Ammon's horn (tissue), 1 donor: ENCODE results near the gene PIGBOS1.
"Not testable (repeated sequence)": the region's sequence is repeated elsewhere in the genome, so short reads cannot be mapped to it uniquely, and the experiment has no call there.

Source experiments
- DNase-seq: peaks from one replicate; pipeline ENCODE4 v3.0.0-alpha.2; 2016; ENCODE audit warnings: low spot score

Gene PIGBOS1

DNA sequence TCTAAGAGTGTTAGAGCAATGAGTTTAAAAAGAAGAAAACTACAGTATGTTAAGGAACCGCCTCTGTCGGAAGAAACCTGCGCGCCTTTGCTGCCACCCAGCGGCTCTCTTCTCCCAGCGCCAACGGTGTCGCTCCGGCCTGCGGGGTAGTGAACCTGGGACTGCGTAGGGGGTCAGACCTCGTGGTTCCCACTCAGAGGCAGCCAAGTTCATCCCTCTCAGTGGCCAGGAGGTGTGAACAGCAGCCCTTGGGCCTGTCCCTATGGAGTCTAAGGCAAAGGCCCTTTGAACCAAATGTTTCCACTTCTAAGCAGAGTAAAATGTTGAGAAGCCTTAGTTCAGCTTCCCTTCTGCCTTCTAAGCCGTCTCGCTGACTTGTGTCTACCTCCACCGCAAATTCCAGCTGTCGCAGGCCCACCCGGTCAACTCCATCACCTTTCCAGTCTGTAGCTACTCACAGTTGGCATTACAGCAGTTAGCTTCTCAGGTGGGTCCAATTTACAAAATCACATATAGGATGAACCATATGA is 28.3 kb downstream of the PIGBOS1 start:
- peak; percentile 84 for DNase-seq

DNA sequence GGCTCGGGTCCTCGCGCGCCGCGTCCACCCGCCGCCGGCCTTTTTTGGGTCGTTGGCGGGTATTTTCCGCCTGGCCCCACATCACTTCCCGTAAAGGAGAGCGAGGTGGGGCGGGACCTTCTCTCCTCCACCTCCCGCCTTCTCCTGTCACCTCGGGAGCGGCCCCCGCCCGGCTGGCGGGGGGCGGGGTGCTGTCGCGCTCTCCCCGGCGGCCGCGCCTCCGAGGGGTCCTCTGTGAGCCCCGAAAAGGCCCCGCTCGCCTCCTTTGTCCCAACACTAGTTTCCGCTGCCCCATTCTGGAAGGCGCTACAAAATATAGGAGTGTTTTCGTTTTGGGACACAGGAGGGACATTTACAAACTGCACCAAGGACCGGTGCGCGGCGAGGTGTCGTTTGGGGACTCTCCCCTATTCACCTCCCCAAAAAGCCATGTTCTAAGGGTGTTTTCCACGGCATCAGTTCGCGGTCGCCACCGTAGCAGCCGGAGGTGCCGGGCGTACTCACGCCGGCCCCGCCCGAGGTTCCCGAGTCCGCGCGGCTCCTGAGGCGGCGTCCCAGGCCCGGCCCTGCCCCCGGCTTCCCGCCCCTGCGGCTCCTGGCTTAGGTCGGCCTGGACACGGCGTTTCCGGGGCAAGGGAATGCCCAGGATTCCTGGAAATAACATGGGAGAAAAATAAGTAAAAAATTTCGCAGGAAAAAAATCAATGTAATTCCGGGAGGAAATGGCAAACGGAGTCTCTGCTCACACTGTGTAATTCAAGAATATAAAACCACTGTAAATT is 29.0 kb downstream of the PIGBOS1 start, which contains the start of gene RAB27A:
Gene RAB27A, minus strand, starts transcription at position 68 of the 782 bp plus-strand sequence. CDS start 54,879 bp downstream, outside the sequence.
- peak; percentile 23 for DNase-seq

DNA sequence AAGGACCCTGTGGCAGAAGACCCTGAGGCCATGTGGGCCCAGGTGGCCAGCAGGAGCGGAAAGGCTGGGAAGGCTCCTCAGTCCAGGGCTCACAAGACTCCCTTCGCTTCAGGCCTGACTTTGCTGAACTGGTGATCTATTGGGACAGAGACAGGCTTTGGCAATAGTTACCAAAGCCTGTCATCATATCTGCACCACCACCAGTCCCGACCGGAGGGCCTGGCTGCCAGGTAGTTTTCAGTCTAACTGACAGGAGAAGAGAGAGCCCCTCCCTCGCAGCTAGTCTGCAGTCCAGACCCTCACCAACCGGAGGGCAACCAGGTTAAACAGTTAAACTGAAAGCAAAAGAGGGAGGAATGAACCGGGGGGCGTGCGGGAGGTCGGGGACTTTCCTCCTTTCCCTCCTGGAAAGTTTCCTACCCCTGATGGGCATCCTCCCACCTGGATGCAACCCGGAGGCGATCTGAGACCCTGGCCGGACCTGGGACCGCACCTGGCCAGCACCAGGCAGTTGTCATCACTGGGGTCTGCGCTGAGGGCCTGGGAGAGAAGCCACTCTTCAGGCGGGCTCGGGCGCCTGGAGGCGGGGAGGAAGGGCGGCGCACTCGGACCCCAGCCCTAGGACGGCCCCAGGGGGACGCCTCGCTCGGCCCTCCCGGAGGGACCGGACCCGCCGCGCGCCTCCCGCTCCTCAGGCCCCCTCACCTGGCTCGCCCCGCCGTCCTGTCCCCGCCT is 29.7 kb downstream of the PIGBOS1 start:
- no peak for DNase-seq

DNA sequence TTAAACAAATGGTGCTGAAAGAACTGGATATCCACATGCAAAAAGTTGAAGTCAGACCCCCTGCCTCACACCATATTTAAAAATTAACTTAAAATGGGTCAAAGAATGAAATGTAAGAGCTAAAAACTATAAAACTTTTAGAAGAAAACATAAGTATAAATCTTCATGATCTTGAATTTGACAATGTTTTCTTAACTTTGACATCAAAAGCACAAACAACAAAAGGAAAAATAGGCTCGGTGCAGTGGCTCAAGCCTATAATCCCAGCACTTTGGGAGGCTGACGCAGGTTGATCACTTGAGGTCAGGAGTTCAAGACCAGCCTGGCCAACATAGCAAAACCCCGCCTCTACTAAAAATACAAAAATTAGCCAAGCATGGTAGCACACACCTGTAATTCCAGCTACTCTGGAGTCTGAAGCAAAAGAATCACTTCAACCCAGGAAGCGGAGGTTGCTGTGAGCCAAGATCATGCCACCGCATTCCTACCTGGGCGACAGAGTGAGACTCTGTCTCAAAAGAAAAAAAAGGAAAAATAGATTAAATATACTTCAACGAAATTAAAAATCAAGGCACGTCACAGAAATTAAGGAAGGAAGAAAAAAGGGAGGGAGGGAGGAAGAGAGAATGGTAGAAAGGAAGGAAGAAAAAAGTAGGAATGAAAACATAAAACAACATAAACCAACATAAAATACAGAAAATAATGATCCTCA is 30.8 kb downstream of the PIGBOS1 start:
- no peak for DNase-seq

DNA sequence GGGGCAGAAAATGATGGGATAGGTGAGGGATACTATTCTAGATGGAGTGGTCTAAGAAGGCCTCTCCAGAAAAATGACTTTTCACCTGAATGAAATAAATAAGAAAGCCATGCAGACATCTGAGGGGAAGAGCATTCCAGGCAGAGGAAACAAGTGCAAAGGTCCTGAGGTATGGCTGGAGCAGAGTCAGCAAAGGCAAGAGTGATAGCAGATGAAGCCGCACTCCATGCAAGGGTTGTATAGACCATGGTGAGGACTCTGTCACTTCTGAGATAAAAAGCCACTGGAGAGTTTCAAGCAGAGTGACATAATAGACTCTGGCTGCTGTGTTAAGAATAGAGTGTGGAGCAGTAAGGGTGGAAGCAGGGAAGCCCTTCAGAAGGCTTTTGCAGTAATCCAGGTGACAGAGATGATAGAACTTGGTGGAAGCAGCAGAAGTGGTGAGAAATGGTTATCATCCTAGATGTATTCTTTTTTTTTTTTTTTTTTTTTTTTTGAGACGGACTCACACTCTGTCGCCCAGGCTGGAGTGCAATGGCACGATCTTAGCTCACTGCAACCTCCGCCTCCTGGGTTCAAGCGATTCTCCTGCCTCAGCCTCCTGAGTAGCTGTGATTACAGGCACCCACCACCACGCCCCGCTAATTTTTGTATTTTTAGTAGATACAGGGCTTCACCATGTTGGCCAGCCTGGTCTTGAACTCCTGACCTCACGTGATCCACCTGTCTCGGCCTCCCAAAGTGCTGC is 32.3 kb downstream of the PIGBOS1 start:
- not testable (repeated sequence) for DNase-seq

DNA sequence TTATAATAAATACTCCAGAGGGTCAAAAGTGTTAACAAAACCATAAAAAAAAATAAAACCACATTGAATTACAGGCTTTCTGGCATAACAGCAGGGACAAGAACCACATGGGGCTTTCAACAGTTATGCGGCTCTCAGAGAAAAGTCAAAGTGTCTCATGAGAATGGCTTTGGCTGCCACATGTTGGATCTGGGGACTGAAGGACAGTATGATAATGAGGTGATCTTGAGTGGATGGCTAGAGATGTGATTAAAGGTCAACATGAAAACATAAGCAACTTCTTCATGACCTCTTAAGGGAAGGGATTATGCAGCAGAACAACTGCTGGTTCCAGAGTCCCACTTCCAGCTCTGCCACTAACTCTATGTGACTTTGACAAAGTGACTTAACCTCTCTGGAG is 34.5 kb downstream of the PIGBOS1 start:
- DNase-seq: no peak

DNA sequence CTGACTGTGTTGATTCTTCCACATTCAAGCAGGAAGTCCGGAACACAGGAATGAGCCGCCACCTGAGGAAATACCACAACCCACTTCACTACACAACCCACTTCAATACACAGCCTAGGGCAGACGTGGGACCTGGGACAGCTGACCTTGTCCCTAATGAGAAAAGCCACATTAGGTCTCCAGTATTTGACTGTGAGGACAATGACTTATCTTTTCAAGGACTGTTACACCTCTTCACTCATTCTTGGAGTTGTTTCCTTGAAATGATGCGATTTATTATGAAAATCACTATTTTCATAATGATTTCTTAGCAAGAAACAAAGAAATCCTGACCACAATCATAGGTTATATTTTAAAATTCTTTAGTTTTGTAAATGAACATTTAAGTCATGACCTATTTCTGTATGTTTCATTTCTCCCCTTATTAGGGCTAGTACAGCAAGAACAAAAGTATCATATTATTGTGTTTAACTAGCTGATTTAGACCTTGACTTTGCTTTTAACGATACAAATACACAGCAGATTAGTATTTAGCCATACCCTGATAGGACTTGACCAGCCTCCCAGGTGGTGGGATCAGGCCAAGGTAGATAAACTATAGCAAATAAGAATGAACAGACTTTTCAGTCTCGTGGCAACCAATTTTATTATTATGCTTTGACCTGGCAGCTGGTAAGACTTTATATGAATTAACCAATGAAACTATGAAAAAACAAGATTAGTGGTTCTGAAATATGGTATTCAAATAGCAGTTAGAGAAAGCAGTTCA is 35.4 kb downstream of the PIGBOS1 start:
- no peak for DNase-seq

DNA sequence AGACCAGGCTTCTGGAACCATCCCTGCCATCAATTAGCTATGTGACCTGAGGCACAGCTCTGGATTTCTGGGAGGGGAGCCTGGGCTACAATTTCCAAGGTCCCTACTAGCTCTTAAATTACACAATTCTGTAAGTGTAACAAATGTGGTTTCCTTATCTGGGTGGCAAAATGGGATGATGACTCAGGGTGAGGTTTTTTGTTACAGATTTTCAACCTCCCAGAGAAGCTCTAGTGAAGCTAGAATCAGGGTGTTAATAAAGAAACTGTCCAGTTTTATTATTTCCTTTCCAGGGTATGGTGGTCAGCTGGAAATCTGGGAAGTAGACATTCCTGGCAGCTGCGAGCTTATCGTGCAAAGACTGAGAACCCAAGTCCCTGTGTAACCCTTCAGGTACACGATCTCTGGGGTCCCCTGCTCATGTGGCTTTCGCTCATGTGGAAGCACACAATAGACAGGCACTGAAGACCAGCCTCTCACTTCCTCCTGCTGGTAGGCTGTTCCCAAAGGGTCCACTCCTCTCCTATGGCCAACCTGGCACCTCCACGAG is 36.6 kb downstream of the PIGBOS1 start:
- DNase-seq: no peak

DNA sequence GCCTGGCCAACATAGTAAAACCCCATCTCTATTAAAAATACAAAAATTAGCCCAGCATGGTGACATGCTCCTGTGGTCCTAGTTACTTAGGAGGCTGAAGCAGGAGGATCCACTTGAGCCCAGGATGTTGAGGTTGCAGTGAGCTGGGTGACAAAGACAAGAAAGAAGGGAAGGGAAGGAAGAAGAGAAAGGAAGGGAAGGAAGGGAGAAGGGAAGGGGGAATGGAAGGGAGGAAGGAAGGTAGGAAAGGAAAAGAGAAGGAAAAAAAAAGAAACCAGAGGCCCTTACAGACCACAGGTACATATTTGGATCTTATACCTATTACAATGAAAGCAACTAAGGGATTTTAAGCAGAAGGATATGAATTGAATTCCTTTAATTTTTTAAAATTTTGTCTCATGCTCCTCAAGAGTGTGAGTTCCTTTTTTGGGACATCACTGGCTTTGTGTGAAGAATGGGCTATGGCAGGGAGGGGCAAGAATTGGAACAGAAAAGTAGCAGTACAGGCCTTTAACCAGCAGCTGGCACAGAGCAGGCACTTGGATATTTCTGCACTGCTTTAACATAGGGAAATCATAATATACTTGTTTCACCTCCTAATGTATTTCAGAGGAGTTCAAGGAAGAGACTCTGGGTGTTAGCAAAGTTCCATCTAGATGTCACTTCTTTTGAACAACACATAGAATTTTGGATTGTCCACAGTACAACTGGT is 37.2 kb downstream of the PIGBOS1 start:
- no peak for DNase-seq

DNA sequence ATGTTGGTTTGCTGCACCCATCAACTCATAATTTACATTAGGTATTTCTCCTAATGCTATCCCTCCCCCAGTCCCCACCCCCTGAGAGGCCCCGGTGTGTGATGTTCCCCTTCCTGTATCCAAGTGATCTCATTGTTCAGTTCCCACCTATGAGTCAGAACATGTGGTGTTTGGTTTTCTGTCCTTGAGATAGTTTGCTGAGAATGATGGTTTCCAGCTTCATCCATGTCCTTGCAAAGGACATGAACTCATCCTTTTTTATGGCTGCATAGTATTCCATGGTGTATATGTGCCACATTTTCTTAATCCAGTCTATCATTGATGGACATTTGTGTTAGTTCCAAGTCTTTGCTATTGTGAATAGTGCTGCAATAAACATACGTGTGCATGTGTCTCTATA is 38.3 kb downstream of the PIGBOS1 start:
- DNase-seq: not testable (repeated sequence)

DNA sequence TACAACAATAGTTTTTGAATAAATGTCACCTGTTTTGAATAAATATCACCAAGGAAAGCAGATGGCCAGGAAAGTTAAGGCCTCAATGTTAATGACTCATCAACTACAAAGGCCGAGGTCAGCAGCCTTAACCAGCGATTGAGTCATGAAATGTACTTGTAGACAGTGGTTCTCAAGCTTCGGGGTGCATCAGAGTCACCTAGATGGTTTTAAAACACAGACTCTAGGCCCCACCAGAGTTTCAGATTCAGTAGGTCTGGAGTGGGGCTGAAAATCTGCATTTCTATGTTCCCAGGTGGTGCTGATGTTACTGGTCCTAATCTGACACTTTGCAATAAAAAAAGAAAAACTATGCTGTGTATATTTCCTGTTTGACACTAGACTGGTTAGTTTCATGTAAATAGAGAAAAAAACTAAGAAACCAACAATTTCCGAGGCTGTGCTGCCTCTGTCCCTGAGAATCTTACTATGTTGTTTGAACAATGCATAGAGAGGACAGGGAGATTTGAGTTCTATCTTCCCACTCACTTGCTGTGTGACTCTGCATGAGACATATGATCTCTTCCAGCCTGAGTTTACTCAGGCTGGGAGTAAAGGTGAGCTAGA is 39.1 kb downstream of the PIGBOS1 start:
- DNase-seq: no peak

DNA sequence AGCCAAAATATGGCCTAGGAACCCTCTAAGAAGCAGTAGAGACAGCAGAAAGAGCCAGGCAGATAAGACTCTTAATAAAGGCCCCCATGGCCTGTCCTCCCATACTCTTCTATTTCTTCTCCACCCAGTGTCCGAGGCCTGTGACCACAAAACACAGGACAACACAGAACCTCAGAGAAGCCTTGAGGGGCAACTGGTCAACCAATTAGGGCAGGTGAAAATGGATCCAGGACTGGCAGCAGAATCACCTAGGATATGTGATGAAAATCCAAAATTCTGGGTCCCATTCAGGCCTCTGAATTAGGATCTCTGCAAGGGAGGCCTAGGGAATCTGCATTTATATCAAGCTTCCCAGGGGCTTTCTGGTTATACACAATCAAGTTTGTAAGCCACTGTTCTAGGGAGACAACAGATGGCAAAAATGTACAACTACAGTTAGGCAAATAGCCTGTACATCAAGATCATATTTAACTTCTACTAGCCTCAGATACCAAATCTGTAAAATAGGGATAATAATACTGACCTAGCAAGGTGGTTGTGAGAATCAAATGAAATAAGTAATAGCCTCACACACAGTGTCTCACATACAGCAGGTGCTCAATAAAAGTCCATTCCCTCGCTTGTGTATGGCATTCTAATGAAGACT is 39.7 kb downstream of the PIGBOS1 start:
- DNase-seq: no peak

DNA sequence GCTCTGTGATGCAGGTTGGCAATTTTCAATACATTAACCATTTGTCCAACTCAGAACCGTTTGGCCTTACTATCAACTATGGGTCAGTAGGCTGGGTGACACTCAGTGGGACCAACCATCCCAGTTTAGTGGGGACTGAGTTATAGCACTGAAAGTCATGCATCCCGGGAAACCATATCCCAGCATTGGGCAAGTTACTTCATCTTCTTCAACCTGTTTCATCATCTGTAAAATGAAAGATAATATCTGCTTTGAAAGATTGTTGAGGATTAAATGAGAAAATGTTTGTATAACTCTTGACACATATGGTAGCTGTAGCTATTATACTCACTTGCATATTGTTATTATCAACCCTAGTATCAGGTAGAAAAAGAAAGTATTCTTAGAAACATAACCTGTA is 41.2 kb downstream of the PIGBOS1 start:
- DNase-seq: no peak

DNA sequence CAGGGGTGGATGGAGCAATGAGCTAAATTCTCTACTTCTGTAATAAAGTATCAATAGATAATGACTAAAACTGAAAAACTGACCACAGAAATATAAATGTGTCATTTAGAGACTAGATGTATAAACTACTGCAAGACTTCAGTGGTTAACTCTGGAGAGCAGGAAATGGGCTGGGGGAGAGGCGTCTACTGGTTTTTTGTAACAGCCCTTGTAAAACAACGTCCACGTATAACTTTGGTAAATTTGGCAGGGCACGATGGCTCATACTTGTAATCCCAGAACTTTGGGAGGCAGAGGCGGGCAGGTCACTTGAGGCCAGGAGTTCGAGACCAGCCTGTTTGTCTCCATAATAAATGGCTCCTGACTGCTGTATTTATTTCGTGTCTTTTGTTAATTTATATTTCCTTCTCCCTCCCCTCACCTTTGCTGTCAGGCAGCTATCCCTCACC is 41.8 kb downstream of the PIGBOS1 start:
- no peak for DNase-seq

DNA sequence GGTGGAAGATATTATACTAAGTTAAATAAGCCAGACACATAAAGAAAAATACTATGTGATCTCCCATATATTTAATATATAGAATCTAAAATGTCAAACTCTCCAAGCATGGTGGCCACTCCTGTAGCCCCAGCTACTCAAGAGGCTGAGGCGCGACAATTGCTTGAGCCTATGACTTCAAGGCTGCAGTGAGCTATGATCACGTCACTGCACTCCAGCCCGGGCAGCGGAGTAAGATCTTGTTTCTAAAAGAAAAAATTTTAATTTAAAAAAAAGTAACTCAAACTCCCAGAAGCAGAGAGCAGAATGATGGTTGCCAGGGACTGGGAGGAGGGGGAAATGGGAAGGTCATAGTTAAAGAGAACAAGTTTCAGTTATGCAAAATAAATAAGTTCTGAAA is 42.6 kb downstream of the PIGBOS1 start:
- no peak for DNase-seq

DNA sequence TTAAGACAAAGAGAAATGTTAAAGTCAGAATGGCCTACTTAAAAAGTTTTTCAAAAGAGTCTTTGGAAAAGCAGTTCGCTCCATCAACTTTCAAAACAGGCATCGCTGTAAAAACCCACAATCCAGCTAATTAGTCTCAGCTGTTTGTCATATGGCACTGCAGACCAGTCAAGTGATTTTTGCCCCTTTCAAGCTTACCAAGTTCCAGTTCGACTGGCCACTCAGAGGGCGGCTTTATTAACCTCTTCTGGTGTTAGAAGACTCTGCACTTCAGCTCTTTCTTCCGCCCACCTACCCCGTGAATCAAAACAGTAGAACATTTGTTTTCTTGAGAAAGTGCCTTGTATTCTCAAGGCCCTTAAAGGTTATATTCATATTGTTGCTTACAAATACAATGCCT is 48.6 kb downstream of the PIGBOS1 start:
- no peak for DNase-seq

DNA sequence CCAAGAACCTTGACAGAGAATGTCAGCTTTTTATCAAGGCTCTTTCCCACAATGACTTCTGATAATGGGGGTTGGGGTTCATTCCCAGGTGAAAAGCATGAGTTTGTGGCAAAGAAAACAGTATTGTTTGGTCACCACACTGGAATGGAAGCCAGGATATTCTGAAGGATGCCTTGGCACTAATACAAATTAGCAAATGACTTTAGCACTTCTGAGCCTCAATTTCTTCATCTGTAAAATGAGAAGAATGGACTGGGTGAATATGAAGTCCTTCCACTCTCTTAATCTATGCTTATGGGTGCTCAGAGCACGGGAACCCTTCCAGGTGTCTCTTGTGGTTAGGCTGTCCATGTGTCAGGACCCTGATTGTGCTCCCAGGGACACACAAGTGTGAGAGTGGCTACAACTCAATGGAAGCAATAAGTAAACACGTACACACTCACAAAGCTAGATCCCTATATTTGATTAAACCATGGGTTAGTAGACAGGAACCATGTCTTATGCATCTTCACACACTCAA is 50.7 kb downstream of the PIGBOS1 start:
- DNase-seq: no peak

DNA sequence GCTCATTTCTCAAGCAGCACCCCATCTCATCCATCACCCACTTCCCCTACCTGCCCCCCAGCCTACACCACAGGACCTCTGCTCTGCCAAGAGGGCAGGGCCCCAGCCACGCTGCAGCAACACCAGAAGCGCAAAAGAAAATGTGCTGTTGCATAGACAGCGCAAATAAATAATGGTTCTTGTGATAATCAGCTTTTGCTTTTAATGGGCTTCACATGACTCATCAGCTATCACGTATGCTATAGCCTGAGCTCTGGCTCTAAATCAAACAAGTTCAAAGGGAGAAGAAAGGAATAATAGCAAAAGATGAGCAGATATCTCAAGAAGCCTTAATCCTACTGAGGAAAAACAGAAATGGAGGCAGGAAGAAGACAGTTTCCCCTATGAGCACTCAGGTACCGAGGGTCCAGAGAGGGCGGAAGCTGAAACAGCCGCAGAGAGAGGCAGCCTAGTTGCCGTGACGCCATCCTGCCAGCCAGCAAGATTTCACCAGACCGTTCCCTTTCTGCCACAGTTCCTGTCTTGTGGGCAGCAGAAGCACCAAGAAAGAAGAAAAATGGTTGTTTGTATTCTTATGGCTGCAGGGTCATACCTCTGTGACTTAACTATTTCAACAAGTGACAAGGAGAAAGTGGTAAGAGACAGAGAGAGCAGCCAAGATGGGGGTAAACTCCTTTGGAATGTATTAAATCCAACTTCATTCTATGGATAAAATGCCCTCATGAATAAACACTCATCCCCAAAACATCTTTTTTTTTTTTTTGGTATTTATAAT is 51.3 kb downstream of the PIGBOS1 start:
- peak; percentile 52 for DNase-seq
